RWPE2 (cell line): Measurements from ENCODE around the gene LCN10.
"Not testable (repeated sequence)": the region's sequence is repeated elsewhere in the genome, so short reads cannot be mapped to it uniquely, and the experiment has no call there.

ENCODE experiments used
- ATAC-seq: fragments of 200-7000 bp; cut with Tn5 transposase; 3 replicates; pipeline ENCODE4 v1.9.1; 2021; ENCODE audit warnings: low read depth
- DNase-seq: peaks from one replicate; pipeline ENCODE4 v3.0.0-alpha.2; 2020; ENCODE audit warnings: low spot score
- H3K27ac ChIP-seq: fragments of 450-650 bp; 2 replicates; pipeline ENCODE4 v1.5.1; 2017; ENCODE audit warnings: mild to moderate bottlenecking; ENCODE audit not compliant: poor library complexity, severe bottlenecking
- H3K27me3 ChIP-seq: fragments of 250-450 bp; sonication (Bioruptor Pico); 2 replicates; pipeline ENCODE4 v1.5.1; 2021; ENCODE audit warnings: mild to moderate bottlenecking, moderate library complexity; ENCODE audit not compliant: insufficient read depth, poor library complexity, severe bottlenecking
- H3K36me3 ChIP-seq: fragments of 250-450 bp; sonication (Bioruptor Pico); 2 replicates; pipeline ENCODE4 v1.5.1; 2020; ENCODE audit warnings: low read depth, mild to moderate bottlenecking, moderate library complexity
- H3K4me1 ChIP-seq: fragments of 250-450 bp; sonication (Bioruptor Pico); 2 replicates; pipeline ENCODE4 v1.5.1; 2021; ENCODE audit warnings: mild to moderate bottlenecking, moderate library complexity; ENCODE audit not compliant: insufficient read depth, poor library complexity, severe bottlenecking
- H3K4me3 ChIP-seq: fragments of 250-450 bp; sonication (Bioruptor Pico); 2 replicates; pipeline ENCODE4 v1.5.1; 2021; ENCODE audit warnings: mild to moderate bottlenecking, moderate library complexity; ENCODE audit not compliant: severe bottlenecking
- H3K9me3 ChIP-seq: fragments of 250-450 bp; sonication (Bioruptor Pico); 2 replicates; pipeline ENCODE4 v1.5.1; 2021; ENCODE audit warnings: mild to moderate bottlenecking, moderate library complexity; ENCODE audit not compliant: severe bottlenecking
- TF ChIP-seq, protein P1 (sequence below): fragments of 450-650 bp; IDR thresholded peaks from one replicate; pipeline ENCODE4 v1.5.1; 2017; ENCODE audit warnings: mild to moderate bottlenecking, moderate library complexity; ENCODE audit not compliant: poor library complexity, severe bottlenecking

Gene LCN10

GRCh38 chr9:136707849-136708517 is 34.8 kb downstream of the LCN10 start:
- TF ChIP-seq, protein P1, sequence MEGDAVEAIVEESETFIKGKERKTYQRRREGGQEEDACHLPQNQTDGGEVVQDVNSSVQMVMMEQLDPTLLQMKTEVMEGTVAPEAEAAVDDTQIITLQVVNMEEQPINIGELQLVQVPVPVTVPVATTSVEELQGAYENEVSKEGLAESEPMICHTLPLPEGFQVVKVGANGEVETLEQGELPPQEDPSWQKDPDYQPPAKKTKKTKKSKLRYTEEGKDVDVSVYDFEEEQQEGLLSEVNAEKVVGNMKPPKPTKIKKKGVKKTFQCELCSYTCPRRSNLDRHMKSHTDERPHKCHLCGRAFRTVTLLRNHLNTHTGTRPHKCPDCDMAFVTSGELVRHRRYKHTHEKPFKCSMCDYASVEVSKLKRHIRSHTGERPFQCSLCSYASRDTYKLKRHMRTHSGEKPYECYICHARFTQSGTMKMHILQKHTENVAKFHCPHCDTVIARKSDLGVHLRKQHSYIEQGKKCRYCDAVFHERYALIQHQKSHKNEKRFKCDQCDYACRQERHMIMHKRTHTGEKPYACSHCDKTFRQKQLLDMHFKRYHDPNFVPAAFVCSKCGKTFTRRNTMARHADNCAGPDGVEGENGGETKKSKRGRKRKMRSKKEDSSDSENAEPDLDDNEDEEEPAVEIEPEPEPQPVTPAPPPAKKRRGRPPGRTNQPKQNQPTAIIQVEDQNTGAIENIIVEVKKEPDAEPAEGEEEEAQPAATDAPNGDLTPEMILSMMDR, result no peak
- no peak overlapping the region for H3K27ac ChIP-seq
- peaks cover 11% of the 10 kb centered on the region for H3K27me3 ChIP-seq
- no peak overlapping the region for H3K4me3 ChIP-seq
- DNase-seq, result no peak
- H3K36me3 ChIP-seq, result no peaks in the 10 kb centered on the region
- no peaks in the 10 kb centered on the region for H3K9me3 ChIP-seq
- no peak for ATAC-seq
- H3K4me1 ChIP-seq, result no peaks in the 10 kb centered on the region

- Histone ChIP-seq H3K9me3 (no peaks in the 10 kb centered on the region), H3K36me3 (no peaks in the 10 kb centered on the region), H3K4me1 (no peaks in the 10 kb centered on the region), H3K27ac (no peak overlapping the region), H3K4me3 (no peak overlapping the region), H3K27me3 (peaks cover 6% of the 10 kb centered on the region)
- TF ChIP-seq, protein P1, result no peak
- DNase-seq, result no peak
- ATAC-seq, result no peak
Measured at GRCh38 chr9:136707011-136707410, 35.7 kb downstream of the LCN10 start.

DNA sequence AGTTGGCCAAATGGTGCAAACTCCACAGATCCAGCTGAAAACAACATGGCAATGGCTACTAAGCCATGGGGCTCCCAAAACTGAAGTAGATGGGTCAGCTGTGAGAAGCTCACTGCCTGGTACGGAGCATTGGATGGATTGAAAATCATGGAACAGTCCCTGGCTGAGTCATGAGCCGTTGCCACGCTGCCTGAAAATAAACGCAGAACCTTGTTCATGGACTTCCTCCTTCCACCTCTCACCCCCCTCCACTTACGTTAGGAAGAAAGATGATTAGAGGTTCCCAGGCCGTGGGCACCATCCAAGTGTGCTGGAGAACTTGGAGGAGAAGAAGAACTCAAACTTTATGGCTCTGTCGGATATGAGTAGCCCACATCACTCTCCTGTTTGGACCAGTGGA is 37.2 kb downstream of the LCN10 start:
- Histone ChIP-seq H3K9me3 (no peaks in the 10 kb centered on the region), H3K4me1 (no peaks in the 10 kb centered on the region), H3K36me3 (no peaks in the 10 kb centered on the region), H3K27me3 (peaks cover 7% of the 10 kb centered on the region), H3K27ac (no peak overlapping the region), H3K4me3 (no peak overlapping the region)
- no peak for ATAC-seq
- no peak for DNase-seq
- TF ChIP-seq, protein P1, result no peak

DNA sequence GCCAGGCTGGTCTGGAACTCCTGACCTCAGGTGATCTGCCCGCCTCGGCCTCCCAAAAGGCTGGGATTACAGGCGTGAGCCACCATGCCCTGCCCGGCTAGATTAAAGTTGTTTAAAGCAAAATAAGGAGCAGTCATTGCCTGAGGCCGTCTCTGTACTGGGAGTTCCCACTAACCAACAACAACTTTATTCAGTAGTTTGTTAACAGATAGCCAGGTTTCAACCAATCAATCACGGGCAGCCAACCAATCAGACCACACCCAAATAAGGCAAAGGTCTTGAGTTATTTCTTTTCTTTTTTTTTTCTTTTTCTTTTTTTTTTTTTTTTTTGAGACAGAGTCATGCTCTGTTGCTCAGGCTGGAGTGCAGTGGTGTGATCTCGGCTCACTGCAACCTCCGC is 38.0 kb downstream of the LCN10 start:
- not testable (repeated sequence) for H3K27ac ChIP-seq, H3K4me3 ChIP-seq, H3K9me3 ChIP-seq, ATAC-seq, H3K4me1 ChIP-seq, H3K36me3 ChIP-seq, DNase-seq, H3K27me3 ChIP-seq

DNA sequence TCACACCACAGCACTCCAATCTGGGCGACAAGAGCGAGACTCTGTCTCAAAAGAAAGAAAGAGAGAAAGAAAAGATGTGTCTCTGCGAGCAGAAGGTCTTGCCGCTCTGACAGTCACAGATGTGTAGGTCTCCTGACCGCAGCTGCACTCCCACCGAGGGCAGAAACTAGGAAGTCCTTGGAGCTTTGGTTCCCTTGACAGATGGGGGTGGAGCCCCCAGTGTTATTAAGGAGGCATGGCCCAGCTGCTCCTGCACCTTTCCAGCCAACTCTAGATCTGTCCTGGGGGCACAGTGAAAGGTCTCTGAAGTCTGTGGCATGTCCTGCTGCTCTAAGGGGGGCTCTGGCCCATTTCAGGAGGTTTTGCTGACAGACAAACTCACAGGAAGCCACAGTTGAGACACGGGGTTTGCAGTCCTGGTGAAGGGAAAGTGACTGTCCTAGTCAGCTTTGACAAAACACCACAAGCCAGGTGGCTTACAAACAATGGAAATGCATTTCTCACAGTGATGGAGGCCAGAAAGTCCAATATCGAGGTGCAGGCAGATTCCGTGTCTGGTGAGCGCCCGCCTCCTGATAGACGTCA is 39.4 kb downstream of the LCN10 start:
- ATAC-seq (no peak), DNase-seq (no peak)
- Histone ChIP-seq H3K4me1 (no peaks in the 10 kb centered on the region), H3K27me3 (peaks cover 7% of the 10 kb centered on the region), H3K27ac (no peak overlapping the region), H3K36me3 (no peaks in the 10 kb centered on the region), H3K4me3 (no peak overlapping the region), H3K9me3 (no peaks in the 10 kb centered on the region)
- TF ChIP-seq, protein P1, result no peak
